Fibroblast of skin of right biceps (primary cell): Measurements from ENCODE around the gene VAC14.

Source experiments
- DNase-seq: peaks from one replicate; pipeline ENCODE4 v3.0.0-alpha.2; 2013

VAC14 gene

DNA sequence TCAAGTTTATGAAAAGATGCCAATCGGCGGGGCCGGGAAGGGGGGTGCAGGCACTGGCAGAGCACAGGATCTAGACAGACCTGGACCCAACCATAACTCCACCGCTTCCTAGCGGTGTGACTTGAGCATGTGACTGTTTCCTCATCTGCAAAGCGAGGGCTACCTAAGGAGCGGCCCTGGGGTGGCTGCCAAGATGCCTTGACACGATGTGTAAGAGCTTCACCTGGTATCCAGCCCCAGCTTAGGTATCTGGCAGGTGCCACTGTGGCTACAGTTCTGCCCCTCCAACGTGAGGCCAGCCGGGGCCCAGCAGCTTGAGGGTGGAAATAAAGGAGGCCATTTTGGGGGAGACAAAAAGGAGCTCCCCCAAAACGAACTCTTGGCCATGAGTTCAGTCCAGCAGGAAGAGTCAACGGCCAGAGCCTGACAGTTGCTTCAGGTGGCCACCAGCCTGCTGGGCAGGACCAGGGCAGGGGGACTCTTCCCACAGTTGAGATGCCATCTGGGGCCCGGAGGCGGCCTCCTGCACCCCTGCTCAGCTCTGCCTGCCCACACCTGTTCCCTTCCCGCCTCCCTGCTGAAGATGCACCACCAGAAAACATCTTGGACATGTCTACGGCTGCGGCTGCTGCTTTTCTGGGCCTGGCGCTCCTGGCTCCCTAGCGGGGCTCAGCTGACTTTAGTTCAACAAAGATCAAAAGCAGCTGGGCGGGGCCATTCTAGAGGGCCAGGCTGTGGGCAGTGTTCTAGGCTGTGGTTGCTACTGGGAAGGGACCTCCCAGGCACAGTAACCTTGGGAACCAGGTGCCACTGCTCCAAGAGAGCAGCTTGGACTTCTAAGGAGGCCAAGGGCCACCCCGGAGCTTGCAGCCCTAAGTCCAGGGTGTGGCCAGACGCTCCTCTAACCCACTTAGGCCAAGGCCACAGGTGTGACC lies 111.7 kb downstream of the VAC14 start:
- DNase-seq, result no peak

GRCh38 chr16:70688246-70688742 lies 112.7 kb downstream of the VAC14 start:
- peak; percentile 41 for DNase-seq

DNA sequence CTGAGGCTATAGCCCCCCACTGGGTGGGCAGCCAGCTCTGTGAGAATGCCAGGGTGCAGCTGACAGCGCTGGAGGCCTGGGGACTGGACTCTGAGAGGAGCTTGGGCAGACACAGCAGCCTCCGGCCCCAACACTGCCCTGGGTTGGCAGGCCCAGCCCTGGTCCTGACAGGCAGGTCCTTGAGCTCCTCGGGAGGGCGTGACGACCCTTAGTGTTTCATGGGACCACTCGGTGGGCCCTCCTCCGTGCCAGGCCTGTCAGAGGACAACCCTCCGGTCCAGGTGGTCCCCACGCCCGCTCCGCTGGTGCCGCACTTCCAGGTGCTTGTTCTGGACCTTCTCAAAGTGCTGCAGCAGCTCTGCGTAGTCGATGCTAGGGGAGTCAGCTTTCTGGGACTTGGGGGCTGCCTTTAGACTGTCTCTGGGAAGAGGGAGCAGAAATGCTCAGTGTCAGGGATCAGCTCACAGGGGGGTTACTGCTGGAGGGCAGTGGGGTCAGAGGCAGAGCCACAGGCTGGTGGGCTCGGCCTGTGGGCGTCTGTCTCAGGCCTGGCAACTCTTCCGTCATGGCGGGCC lies 113.2 kb downstream of the VAC14 start:
- DNase-seq, result no peak

- DNase-seq, result no peak
These were observed 113.9 kb downstream of the VAC14 start for GRCh38 chr16:70687102-70687511.

DNA sequence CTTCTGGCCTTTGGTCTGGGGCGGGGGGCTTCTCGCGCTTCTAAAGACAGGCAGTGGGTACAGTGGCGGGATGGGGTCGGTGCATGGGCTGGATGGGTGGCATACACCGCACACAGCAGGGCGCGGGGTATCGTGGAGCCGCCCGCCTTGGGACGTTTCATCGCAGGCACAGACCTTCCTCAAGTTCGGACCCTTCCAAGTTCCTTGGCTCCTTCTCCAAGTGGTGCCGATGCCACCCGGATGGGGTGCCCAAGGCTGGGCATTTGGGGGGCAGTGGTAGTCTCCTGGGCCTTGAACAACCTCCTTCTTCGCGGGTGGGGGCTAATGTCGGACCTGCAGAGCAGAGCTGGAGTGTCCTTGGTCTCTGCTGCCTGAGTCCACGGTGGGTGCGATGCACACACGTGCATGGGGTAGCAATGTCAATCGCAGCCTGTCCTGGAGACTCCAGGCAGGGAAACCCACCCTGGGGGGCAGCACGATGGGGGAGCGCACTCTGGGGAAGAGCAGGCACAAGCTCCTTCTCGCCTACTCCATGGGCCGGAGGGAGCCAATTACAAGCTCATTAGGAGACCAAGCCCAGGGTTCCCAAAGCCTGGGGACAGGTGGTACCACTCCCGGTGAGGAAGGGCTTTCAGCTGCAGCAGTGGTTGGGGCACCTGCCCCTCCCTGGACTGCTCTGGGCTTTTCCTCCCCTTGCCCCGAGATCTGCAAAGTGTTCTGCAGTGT lies 114.4 kb downstream of the VAC14 start:
- no peak for DNase-seq

DNA sequence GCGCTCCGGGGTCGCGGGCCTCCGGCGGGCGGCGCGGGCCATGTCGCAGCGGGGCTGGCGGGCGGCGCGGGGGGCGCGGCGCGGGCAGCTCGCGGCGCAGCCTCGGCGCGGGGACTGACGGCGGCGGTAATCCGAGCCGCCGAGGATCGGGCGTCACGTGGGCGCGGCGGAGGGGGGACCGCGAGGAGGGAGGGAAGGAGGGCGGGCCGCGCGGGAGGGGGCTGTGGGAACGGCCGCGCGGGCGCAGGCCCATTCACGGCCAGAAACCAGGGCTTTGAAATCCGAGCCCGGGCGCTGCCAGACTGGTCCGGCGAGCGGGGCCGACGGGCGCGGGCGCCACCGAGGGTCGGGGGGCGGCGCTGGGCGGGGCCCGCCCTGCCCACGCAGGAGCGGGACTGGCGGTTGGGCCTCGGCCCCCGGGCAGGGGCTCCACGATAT lies 115.0 kb downstream of the VAC14 start, which contains the start of gene MTSS2:
TSS of gene MTSS2 (minus strand) at position 116 of the 438 bp plus-strand sequence. CDS start 262 bp downstream, outside the sequence.
- peak; percentile 87 for DNase-seq

GRCh38 chr16:70685061-70685937 lies 115.7 kb downstream of the VAC14 start:
- no peak for DNase-seq

- DNase-seq, result no peak
These were observed 116.6 kb downstream of the VAC14 start for GRCh38 chr16:70684146-70685060.

DNA sequence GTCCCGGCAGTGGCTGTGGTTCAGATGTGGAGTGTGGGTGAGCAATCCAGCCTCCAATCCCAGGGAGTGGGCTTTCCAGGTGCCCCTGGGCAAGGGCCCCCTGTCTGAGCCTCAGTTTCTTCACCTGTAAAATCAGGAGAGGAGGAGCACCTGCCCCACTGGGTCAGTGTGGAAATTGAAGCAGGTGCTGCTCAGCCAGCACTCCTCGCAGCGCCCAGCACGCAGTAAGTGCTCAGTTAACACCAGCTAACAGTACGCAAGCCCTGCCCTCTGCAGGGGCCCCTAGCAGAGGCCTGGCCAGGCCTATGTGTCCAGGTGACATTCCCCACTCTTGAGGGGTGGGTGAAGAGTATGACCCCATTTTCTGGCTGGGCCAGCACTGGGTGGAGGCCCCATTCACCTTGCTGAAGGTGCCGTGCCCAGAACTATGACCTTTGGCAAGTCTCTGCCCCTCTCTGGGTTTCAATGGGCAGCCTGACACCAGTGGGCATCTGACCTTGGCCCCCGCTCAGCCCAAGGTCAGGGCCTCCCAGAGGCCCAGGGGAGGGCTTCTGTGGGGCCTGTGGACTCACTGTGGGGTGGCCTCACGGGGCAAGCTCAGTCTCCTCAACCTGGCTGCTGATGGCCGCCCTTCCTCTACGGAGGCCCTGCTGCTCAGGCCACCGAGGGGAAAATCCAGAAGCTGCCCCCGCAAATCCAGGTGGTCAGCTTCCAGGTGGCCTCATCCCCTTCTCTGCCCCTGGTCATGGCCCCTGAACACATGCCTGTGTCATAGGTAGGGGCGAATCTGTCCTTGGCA lies 117.6 kb downstream of the VAC14 start:
- no peak for DNase-seq

DNA sequence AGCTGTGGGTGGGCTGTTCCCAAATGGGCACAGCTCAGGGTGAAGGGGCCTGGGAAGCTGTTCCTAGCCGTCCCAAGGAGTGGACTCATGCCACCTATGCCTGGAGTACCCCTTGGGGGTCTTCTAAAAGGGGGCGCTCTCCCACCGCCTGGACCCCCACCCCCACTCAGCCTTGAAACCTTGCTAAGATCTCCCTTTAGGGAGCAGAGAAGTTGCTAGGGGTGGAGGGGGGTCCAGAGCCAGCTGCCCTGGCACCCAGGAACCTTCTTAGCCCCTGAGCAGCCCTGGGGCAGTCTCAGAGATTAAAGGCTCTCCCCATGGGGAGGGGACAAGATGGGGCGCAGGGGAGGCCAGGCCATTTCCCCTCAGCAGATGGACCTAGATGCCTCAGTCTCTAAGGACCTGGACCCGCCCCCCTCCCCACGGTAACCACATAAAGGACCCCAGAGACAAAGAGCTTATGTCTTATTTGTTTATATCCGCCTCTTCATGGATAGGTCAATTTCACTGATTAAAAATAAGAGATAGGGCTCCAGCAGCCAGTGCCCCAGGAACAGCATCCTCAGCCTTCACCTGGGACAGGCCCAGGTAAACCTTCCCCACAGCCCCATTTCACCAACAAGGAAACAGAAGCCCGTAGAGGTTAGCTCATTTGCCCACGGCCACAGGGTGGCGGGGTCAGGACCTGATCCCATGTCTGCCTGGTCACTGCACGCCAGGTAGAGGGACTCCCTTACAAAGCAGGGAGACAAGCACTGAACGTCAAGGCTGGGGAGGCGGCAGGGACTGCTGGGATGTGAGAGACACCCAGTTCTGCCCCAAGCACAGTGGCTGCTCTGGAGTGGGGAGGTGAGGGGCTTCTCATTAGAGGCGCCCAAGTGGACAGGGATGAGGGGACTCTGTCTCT lies 118.5 kb downstream of the VAC14 start:
- no peak for DNase-seq

GRCh38 chr16:70681382-70682238 lies 119.3 kb downstream of the VAC14 start:
- DNase-seq, result no peak

- DNase-seq, result no peak
These were observed 120.2 kb downstream of the VAC14 start for GRCh38 chr16:70680495-70681381.

GRCh38 chr16:70679671-70680494 lies 121.1 kb downstream of the VAC14 start:
- peak; percentile 36 for DNase-seq

DNA sequence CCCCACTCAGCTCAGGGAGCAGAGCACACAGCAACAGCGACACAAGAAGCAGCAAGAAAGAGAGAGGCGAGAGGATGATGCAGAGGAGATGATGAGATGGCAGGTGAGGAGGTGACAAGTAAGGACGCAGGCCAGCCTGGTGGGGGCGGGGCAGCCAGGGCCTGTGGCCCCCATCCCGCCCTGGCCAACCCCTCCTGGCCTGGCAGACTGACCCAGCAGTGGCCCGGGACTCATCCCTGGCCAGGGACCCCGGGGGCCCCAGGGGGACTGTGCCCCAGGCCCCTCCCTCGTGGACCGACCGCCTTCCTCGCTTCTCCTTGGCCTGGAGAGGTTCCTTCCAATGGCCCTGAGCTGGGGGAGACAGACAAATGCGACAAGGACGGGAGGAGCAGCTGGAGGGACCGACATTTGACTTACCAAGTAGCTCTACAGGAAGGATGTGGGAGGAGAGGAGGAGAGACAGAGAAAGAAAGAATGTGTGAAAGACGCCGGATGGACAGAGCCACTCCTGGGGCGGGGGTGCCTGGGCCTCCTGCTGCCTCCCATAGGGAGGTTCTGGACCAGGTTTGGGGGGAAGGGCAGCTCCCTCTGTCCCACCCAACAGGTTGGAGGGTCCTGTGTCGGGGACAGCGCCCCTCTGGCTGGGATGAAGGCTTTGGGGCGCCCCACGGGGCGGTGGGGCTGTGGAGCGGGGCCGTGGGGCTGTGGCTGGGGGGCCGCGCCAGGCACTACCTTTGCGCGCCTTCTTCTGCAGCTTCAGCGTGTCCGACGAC lies 121.9 kb downstream of the VAC14 start:
- DNase-seq, result no peak
